Right lung (tissue), 5 donors: ENCODE measurements around the gene RUNX2. TPM values are rescaled to one million over a fixed set of nuclear protein-coding genes. Genes with fewer than 3 reads are reported as not detected.

Source experiments
- DNase-seq, 2 donors: peaks; one replicate each; pipeline ENCODE4 v3.0.0-alpha.2; 2013
- polyA plus RNA-seq, 5 donors: library from polyadenylated mRNA; unstranded; fragments of 120-200 nt; gene quantifications; one replicate each; pipeline versions ENCODE4 v1.2.1 to v1.2.3, GENCODE V29; 2013; ENCODE audit warnings: inconsistent platforms in 1 of 5, low replicate concordance in 1 of 5; ENCODE audit not compliant: insufficient read length in 5 of 5, insufficient read depth in 1 of 5

RUNX2 gene
- polyA plus RNA-seq, 5 donors: 1.8 to 3.9 (median 3.3) TPM

DNA sequence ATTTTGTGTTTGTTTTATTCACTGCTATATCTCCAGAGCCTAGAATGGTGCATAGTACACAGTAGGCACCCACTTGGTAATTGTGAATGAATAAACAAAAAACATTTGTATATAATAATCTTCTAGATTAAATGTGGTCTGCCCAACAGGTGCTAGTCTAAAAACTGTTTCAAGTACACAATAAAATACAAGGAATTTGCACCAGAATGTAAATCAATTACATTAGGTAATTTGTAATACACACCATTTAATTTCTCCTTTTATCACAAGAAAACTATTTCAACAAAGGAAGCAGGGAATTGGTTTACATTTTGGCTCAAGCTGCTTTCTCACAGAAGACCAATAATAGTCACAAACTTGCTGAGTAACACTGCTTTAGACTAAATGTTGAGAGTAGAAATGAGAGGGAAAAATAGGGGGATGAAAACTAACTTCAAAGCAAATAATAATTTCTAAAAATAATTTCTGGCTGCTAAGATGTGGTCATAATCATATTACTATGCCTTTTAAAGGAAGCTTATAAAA is 22.1 kb downstream of the RUNX2 start:
- no peak for DNase-seq

DNA sequence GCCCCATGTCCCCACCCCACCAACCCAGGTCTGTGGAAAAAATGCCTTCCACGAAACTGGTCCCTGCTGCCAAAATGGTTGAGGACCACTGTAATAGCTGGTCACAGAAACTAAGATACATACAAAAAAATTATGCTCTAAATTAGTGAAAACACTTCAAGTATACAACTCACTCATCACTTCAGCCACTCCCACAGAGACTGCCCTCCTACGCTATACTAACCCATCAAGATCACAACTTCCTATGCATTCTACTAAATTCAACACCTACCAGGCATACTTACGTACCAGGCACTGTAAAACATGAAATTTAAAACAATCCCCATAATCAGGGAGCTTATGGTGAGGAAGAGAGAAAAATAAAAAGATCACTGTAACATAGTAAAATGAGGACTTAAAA is 22.9 kb downstream of the RUNX2 start:
- DNase-seq: no peak

DNA sequence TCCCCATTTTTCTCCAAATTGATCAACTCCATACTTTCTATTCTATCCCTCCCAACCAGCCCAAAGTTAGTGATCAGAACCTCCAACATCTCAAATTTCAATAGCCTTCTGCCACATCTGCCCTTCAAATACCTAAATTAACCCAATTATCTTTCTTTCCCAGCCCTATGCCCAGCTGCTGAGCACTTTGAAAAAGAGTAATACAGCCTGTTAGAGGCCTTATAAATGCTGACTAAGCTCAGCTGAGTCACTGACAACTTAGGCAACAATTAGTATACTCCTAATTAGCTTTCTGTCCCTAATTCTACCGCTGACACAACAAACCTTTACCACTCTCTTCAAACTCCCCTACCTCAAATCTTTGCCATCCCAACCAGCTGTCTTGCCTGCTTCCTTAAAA is 23.5 kb downstream of the RUNX2 start:
- DNase-seq: no peak

DNA sequence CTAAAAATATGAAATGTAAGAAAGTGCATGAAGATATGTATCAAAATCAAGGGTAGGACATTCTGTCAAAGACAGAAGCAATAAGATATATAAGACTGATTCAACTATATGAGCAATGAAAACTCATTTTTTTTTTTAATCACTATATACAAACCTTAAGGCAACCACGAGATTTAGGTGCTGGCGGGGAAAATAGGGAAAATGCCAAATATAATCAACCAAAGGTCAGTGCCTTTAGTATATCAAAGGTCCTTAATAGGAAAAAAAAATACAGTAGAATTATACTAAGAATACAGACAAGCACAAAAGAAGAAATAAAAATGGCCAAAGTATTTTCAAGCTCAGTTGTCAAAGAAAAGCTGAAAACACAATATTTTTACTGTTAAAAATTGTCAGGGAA is 25.5 kb downstream of the RUNX2 start:
- no peak for DNase-seq

DNA sequence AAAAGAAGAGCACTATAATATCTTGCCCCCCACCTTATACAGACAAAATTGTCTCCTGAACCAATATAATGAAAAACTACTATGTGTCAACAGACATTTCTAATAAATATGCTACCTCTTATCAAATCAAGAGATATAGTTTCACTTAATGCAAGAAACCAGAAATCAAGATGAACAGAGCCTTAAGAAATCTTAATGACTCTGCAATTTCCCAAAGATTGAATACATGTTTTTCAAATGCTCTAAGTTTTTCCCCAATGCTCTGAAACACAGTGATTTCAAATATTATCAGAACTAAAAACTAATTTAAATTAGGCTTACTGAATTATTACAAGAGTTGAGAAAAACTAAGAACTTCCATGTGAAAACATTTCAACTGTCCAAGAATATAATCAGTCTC is 36.3 kb downstream of the RUNX2 start:
- DNase-seq: no peak

DNA sequence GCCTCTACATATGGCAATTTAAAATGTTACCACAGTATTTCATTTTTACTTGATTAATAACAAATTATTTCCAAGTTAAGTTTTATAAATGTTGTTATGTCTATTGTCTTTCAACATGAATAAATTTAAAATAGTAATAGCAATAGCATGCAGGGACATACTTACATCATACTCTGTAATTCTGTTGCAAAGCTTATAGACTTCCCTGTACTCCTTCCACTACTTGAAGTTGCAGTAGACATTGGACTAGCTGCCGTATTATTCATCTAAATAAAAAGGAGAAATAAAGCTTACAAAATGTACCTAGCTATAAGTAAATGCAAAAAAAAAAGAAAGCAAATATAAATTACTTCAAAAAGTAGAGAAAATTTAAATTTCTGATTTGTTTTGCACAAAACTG is 36.9 kb downstream of the RUNX2 start:
- DNase-seq: no peak

DNA sequence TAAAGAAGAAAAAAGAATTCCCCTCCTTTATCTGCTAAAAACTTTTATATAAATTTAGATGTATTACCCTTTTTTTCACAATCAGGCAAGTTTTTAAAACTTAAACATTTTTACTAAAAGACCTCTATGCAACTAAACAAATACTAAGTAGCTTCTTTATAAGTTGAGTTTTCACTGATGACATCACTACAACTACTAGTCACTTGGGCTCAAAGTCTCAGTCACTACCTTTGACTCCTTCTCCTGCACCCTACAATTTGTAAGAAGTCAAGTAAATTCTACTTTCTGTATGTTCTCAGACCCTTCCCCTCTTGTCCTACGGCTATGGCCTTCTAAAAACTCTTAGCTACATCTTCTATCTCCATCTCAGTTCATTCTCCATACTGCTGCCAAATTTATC is 38.4 kb downstream of the RUNX2 start:
- DNase-seq: no peak

DNA sequence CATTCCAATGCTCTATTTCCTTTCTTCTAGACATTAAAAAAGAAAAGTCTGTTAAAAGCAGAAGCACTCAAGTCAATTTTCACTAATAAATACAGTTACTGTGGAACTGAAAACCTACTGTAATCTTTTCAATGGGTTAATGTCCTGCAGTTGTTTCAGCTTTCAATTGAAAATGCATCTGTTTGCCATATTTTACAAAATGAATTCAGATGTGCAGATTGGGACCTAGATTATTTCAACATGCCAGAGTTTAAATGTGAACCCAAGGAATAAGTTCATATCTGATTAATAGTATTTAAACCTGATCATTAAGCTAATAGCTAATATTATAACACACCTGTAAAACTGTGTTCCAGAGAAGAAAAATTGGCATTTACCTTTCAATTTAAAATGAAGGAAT is 39.9 kb downstream of the RUNX2 start:
- DNase-seq: no peak

DNA sequence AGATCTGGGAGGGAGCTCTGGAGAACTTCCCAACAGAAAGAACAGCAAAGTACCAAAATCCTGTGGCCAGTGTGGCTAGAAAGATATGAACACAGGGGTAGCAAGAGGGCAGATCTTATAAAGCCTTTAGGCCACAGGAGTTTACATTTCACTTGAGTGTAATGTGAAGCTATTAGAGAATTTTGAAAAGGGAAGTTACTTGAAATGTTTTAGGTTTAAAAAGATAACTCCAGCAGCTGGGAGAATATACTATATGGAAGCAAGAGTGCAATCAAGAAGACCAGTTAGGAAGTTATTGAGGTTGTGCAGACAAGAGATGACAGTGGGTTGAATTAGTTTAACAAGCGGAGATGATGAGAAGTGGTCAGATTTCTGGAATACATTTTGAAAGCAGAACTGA is 41.7 kb downstream of the RUNX2 start:
- DNase-seq: no peak

DNA sequence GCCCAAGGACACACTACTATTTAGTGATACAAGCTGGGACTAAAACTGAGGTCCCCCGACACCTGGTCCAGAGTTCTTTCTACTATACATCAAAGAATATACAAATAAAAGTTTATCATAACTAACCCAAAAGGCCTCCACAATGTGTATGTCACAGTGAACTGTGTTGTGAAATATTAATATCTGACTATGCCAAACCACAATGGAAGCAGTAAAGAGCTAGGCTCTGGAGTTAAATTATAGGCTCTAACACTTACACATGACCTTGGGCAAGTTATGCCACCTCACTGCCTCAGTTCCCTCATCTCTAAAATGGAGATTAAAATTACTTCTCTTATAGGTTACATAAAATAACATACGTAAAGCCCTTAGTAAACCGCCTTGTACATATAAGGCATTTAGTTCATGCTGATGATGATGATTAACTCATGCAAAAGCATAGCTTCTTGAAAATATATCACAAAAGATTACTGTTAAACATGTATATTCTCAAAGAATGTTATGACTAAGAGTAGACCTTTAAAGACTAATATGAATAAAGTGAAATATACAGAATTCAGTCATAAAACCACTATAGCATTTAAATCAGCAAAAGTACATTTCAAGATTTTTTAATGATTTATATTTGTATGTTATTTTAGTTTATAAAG is 43.9 kb downstream of the RUNX2 start:
- no peak for DNase-seq

DNA sequence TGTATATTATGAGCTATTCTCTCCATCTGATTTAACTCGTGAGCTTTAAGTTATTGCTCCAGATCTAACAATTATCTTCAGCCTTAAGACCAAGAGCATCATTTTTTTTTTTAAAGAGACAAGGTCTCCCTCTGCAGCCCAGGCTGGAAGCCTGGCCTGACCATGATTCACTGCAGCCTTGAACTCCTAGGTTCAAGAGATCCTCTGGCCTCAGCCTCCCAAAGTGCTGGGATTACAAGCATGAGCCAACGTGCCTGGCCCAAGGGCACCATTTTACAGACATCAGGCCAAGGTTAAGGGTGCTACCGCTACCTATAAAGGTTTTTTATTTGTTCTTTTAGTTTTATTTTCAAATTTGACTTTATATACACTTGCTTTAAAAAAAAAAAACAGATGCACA is 47.3 kb downstream of the RUNX2 start:
- DNase-seq: no peak

DNA sequence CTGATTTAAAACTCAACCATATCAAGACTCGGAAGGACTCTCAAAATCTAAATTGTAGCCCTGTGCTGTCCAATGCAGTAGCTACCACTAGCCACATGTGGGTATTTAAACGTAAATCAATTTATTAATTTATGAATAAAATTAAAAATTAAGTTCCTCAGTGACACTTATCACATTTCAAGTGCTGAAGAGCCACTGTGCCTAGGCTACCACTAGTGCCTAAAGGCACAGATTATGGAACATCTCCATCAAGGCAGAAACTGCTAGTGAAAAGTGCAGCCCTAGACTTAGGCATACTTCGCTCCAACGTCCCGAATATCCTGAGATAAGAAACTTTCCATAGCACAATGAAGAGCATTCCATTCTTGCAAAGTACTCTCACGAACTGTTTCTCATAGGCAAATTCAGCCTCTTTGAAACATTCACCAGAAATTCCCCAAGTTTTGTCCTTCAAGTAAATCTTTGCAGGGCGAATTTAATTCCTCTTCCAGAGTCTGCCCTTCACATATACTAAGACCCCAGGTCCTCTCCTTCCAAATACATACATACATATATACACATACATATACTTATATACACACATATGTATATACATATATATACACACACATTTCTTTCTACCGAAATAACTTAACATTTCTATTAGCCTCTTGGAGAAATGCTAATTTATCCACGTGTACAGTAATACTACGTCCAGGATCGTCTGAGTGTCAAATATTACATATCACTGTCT is 48.3 kb downstream of the RUNX2 start:
- peak in 1 of 2 donors; percentile 29 for DNase-seq

DNA sequence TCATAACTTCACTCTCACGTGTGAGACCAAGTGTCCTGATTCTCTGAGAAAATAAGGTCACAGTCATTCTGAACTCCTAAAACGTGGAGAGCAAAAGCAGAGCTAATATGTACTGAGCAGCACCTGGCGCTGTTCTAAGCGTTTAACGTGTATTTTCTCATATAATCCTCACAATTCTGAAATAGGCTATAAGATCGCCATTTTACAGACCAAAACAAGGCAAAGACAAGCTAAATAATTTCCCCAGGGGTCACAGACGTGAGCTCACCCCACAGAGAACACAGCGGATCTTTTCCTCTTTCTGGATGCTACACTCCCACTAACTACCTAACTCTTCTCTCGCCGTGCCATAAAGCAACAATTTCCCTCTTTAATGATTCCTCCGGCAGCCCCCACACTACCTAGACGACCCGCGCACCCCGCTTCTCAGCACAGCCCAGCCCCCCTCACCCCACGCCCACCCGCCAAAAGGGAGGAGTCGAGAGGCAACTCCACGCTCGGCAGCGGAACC is 49.0 kb downstream of the RUNX2 start:
- no peak for DNase-seq

DNA sequence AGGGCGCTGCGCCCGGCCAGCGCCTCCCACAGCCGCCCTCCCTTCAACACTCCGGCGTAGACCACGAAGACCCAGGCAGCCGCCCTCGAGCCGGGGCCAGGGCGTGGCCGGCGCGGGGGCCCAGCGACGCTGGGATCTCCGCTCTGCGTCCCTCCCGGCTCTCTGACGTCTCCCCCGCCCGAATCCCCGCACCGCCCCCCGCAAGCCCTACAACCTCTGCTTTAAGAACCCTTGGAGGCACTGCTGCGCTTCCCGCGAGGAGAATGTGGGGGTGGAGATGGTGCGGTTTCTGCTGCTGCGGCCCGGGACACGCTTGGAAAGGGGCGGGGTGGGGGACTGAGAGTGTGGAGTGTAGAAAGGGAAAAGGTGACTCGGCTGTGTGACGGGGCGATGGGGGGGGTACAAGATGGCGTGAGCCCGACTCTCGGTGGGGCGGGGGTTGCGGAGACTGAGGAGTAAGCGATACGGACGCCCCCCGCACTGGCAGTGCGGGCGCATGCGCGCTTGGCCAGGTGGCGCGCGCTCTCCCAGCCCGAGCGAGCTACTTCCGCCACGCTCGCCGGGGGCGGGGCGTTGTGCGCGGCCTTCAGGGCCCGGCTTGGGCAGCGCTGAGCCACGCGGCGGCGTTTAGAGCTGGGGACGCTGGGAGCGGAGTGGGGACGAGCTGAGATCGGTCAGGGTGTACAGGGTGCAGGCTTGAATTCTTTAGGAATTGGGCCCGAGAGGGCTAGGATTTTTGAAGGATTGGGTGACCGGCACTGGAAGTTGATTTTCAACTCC is 49.6 kb downstream of the RUNX2 start, which contains the start of gene SUPT3H:
SUPT3H (minus strand) TSS at position 381 of the 780 bp plus-strand sequence.
- DNase-seq: peak; percentile 96 to 98

DNA sequence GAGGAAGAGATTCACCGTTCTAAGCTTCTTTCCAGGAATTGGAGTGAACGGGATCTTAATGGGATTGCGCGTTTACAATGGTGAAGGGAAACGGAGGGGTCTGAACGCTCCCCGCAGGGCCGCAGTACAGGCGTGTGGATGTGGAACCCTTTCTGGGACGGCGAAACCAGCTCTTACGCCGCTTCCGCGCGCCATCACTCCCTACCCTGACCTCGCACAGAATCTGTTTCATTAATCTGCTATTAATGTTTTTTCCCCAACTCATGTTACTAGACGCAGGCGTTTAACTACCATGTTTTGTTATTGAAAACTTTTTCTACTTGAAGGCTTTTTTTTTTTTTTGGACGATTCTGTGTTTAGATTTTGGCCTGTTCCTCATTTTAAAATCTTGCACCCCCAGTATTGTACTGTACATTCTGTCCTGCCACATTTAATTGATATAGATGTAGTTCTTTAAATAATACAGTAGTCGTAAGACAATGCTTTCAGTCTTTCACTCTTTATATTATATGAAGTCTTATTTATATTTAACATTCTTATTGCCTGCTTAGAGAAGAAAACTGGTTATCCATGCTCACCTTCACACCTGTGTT is 50.3 kb downstream of the RUNX2 start:
- no peak for DNase-seq

DNA sequence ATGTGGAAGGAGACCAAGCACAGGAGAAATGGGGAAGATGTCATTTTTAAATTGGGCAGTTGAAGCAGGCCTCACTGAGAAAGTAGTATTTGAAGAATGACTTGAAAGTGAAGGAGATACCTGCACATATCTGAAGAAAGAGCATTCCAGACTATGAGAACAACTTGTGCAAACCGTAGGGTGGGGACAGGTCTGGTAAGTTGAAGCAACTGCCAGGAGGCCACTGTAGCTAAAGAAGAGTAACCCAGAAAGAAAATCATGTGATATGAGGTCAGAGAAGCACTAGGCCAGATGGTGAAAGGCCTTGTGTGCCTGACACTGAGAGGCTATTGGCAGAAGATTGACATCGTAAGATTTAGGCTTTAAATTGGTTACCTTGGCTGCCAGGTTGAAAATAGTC is 54.3 kb downstream of the RUNX2 start:
- no peak for DNase-seq

DNA sequence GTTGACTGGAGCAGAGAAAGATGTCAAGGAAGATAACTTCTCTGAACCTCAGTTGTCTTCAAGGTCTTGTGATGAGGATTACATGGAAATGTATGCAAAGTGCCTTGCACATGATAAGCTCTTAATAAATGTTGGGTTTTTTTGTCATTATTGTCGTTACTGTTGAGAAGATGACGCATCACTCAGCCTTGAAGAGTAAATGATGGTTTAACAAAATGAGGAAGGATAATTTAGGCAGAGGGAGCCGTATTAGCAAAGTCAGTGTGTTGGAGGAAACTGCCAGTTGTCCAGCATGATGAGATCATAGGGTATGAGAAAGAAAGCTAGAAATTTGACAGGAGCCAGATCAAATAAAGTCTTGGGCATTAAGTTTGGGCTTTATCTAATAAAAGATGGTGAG is 58.4 kb downstream of the RUNX2 start:
- no peak for DNase-seq

DNA sequence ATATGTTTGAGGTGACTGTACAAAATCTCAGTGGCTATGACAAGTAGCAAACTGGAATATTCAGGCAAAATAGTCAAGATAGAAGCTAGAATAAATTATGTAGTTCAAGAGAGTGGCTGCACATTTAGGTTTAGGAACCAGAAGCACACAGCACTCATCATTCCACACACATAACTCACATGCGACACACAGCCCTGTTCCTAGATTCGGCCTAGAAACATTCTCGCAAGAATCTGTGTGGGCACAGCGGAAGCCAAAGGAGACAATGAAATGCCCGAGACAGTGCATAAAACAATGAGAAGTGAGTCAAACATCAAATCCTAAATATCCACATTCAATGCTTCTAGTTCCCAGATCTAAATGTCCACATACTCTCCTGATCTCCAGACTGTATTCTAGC is 59.1 kb downstream of the RUNX2 start:
- DNase-seq: no peak

DNA sequence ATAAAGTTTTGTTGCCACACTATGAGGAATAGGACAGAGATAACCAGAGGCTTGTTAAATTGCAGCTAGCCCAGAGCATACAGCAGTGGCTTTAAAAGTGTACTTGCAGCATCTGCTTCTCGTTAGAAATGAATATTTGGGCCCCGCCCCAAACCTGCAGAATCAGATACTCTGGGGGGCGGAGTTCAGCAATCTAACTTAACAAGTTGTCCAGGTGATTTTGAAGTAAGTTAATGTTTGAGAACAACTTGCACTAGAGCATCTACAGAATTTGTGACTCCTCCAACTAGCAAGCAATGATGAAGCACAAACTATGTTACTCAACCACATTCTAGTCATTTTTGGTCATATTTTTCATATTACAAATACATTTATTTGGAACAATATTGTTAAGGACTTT is 60.2 kb downstream of the RUNX2 start:
- DNase-seq: no peak

DNA sequence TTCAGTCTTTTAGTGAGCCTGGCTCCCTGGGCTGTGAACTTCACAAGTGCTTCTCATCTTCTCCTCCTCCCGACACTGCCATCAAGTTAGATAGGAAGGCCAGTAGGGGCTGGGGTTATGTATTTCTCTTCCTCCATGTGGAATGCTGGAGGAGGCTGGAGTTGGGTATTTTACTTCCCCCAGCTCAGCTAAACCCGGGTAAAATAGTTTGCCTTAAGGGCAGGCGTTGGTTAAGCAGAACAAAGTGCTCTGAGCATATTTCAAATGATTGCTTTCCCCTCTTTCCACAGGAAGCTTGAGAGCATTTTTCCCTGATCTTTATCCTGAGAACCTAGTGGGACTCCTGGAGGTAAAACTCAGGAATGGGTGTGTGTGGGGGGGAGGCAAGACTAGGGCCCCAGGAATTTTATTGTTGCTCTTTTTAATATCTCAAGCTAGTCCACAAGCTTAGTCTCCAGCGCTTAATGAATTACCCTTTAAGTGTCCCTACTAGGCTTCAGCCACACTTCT is 66.5 kb downstream of the RUNX2 start:
- no peak for DNase-seq

DNA sequence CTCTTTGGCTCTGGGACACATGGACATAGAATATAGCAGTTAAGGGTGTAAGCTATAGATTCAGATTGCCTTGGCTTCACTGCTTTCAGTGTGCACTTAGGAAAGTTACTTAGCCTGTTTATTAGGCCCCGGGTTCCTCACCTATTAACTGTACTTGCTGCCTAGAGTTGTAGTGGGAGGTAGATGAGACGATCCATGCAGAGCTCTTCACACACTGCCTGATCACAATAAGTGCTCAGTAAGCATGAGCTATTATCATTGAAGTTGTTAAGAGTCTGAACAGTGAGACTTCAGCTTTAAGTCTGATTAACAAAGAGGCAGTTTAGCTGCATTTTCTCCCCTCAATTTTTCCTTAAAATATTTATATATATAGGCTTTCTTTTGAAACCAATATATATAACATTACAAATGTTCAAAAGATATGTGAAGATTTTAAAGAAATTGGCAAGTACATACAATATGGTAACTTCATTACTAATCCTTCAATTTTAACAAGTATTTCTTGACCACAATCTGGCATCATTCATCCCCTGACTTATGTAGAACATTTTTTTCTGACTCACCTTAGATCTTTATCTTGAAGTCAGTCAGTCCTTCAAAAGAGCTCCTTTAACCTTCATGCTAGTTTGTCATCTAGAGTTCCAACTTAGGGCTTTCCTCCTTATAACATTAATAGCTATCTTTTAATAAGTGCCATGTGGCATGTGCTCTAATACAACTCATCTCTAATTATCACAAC is 70.1 kb downstream of the RUNX2 start:
- no peak for DNase-seq
